Astrocyte of the hippocampus (primary cell): ENCODE data around the gene CSNK2B.
A peak's percentile ranks its signal among the peaks of the same experiment; 100 is the strongest.
"Not testable (repeated sequence)": the region's sequence is repeated elsewhere in the genome, so short reads cannot be mapped to it uniquely, and the experiment has no call there.

Experiments
- DNase-seq: peaks from one replicate; pipeline ENCODE4 v3.0.0; 2011; ENCODE audit warnings: low read depth, low spot score

CSNK2B gene

GRCh38 chr6:31687860-31688693, 22.2 kb downstream of the CSNK2B start:
- no peak for DNase-seq

- no peak for DNase-seq
Measured at GRCh38 chr6:31689249-31690110, 23.6 kb downstream of the CSNK2B start.

- DNase-seq: no peak
Measured at GRCh38 chr6:31690231-31691077, 24.6 kb downstream of the CSNK2B start.

GRCh38 chr6:31691078-31691463, 25.2 kb downstream of the CSNK2B start:
- DNase-seq: no peak

- no peak for DNase-seq
Measured at GRCh38 chr6:31691564-31692108, 25.8 kb downstream of the CSNK2B start.

- no peak for DNase-seq
Measured at GRCh38 chr6:31692353-31692752, 26.5 kb downstream of the CSNK2B start.

GRCh38 chr6:31692886-31693285, 27.0 kb downstream of the CSNK2B start:
- no peak for DNase-seq

GRCh38 chr6:31693535-31693934, 27.7 kb downstream of the CSNK2B start:
- DNase-seq: no peak

- DNase-seq: no peak
Measured at GRCh38 chr6:31697555-31697954, 31.7 kb downstream of the CSNK2B start.

GRCh38 chr6:31700740-31701401, 35.0 kb downstream of the CSNK2B start:
- DNase-seq: no peak

- DNase-seq: peak; percentile 41
Measured at GRCh38 chr6:31701666-31702404, 36.0 kb downstream of the CSNK2B start.

GRCh38 chr6:31702405-31702818, 36.5 kb downstream of the CSNK2B start:
- DNase-seq: no peak

GRCh38 chr6:31702819-31703716, 37.2 kb downstream of the CSNK2B start, which contains the start of gene ABHD16A:
Gene ABHD16A, minus strand, starts transcription at chr6:31703324. Its CDS starts 43 bp downstream, at chr6:31703281.
- DNase-seq: peak; percentile 99

- DNase-seq: no peak
Measured at GRCh38 chr6:31705931-31706330, 40.1 kb downstream of the CSNK2B start.

GRCh38 chr6:31706599-31706998, 40.7 kb downstream of the CSNK2B start, which contains the start of gene LY6G6F:
Gene LY6G6F, plus strand, starts transcription at chr6:31706866. Its CDS starts 41 bp downstream, at chr6:31706907.
- DNase-seq: no peak

- DNase-seq: no peak
Measured at GRCh38 chr6:31707701-31708100, 41.8 kb downstream of the CSNK2B start.

GRCh38 chr6:31708224-31708623, 42.3 kb downstream of the CSNK2B start:
- no peak for DNase-seq

- not testable (repeated sequence) for DNase-seq
Measured at GRCh38 chr6:31709157-31709556, 43.3 kb downstream of the CSNK2B start.
